Thymus (tissue), 11 donors: Measurements from ENCODE around the gene IGSF8. TPM values are rescaled to one million over a fixed set of nuclear protein-coding genes. Genes with fewer than 3 reads are reported as not detected.
"Not testable (repeated sequence)": the region's sequence is repeated elsewhere in the genome, so short reads cannot be mapped to it uniquely, and the experiment has no call there.

Source experiments
- DNase-seq, 9 donors: peaks; one replicate each; pipeline ENCODE4 v3.0.0-alpha.2; 2013; ENCODE audit warnings: low spot score in 9 of 9, low read depth in 6 of 9, missing footprints in 1 of 9
- H3K27ac ChIP-seq, 2 donors: one replicate each; pipeline ENCODE4 v1.5.1; 2013; ENCODE audit warnings: control low read depth in 1 of 2, low read depth in 1 of 2, low read length in 1 of 2, mild to moderate bottlenecking in 1 of 2, moderate library complexity in 1 of 2
- H3K27me3 ChIP-seq, 2 donors: one replicate each; pipeline ENCODE4 v1.5.1; 2013; ENCODE audit warnings: low read length in 1 of 2; ENCODE audit not compliant: control insufficient read depth in 2 of 2, insufficient read depth in 1 of 2
- H3K36me3 ChIP-seq, 2 donors: one replicate each; pipeline ENCODE4 v1.5.1; 2013; ENCODE audit warnings: low read length in 1 of 2, mild to moderate bottlenecking in 1 of 2, moderate library complexity in 1 of 2; ENCODE audit not compliant: control insufficient read depth in 2 of 2, insufficient read depth in 2 of 2
- H3K4me1 ChIP-seq, 2 donors: one replicate each; pipeline ENCODE4 v1.5.1; 2013; ENCODE audit warnings: low read length in 2 of 2; ENCODE audit not compliant: control insufficient read depth in 2 of 2, insufficient read depth in 2 of 2
- H3K4me3 ChIP-seq, 2 donors: one replicate each; pipeline ENCODE4 v1.5.1; 2013; ENCODE audit warnings: low read length in 2 of 2, control low read depth in 1 of 2, mild to moderate bottlenecking in 1 of 2
- H3K9me3 ChIP-seq, 2 donors: one replicate each; pipeline ENCODE4 v1.5.1; 2013; ENCODE audit warnings: low read length in 1 of 2, mild to moderate bottlenecking in 1 of 2; ENCODE audit not compliant: control insufficient read depth in 2 of 2, insufficient read depth in 1 of 2
- WGBS: extraction: QIAGEN DNeasy Blood & Tissue Kit; methylation state at CpG from one replicate; pipeline ENCODE4 v1.1.7; 2013; 5-methylcytosine and 5-hydroxymethylcytosine counted together
- polyA plus RNA-seq: library from polyadenylated mRNA; stranded (reverse); fragments of 200-250 nt; gene quantifications from one replicate; pipeline ENCODE4 v1.2.3, GENCODE V29; 2013
- total RNA-seq: library from RNA; stranded (reverse); fragments of 120-200 nt; gene quantifications from one replicate; pipeline ENCODE4 v1.2.4, GENCODE V29; 2013
- donor health status: healthy.

IGSF8 gene
- total and polyA plus RNA-seq, 2 donors = 15.6 to 22.3 TPM

DNA sequence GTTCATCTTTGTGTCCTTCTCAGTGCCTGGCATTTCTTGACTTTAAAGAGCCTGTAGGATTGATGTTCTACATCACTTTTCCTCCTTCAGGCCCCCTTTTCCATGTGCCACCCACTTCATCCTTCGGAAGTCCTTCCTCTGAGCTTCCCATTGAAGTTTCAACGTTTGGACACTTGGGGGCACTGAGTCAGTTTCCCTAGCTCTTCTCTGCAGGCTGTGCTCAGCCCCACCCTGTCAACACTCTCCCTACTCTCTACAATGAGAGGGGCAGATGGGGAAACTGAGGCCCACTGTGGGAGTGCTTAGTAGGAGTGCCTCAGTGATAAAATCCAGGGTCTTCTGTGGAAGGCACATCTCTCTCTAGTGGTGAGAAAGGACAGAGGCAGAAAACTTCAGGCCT lies 40.3 kb downstream of the IGSF8 start:
- no peak for DNase-seq
- Histone ChIP-seq H3K4me3 (no peak overlapping the region), H3K9me3 (no peaks in the 10 kb centered on the region), H3K4me1 (peaks cover 0 to 2% of the 10 kb centered on the region in 2 donors), H3K27me3 (peaks cover 0 to 59% of the 10 kb centered on the region in 2 donors), H3K27ac (no peak overlapping the region), H3K36me3 (no peaks in the 10 kb centered on the region)
- 61% methylated on average over 2 of the region's 2 CpGs for WGBS

- WGBS = 86% methylated on average over 1 of the region's 1 CpG
- H3K27me3 ChIP-seq = peaks cover under 1 to 58% of the 10 kb centered on the region in 2 donors
Observed at GRCh38 chr1:160056648-160057169, 41.7 kb downstream of the IGSF8 start.

GRCh38 chr1:160053548-160054365 lies 44.7 kb downstream of the IGSF8 start:
- 75% methylated on average over 7 of the region's 7 CpGs for WGBS
- H3K27me3 ChIP-seq = peaks cover 3 to 52% of the 10 kb centered on the region in 2 donors
- no peaks in the 10 kb centered on the region for H3K9me3 ChIP-seq
- no peak overlapping the region for H3K4me3 ChIP-seq
- H3K36me3 ChIP-seq = no peaks in the 10 kb centered on the region
- DNase-seq = no peak
- peaks cover under 1 to 2% of the 10 kb centered on the region in 2 donors for H3K4me1 ChIP-seq
- no peak overlapping the region for H3K27ac ChIP-seq

More at GRCh38 chr1:160056648-160057169, 41.7 kb downstream of the IGSF8 start:
- H3K4me1 ChIP-seq = peaks cover 0 to 2% of the 10 kb centered on the region in 2 donors
- H3K36me3 ChIP-seq = no peaks in the 10 kb centered on the region
- no peak overlapping the region for H3K4me3 ChIP-seq
- DNase-seq = no peak
- no peaks in the 10 kb centered on the region for H3K9me3 ChIP-seq
- H3K27ac ChIP-seq = no peak overlapping the region

GRCh38 chr1:160052936-160053335 lies 45.5 kb downstream of the IGSF8 start:
- no peak overlapping the region for H3K4me3 ChIP-seq
- peaks cover 3 to 52% of the 10 kb centered on the region in 2 donors for H3K27me3 ChIP-seq
- H3K36me3 ChIP-seq = no peaks in the 10 kb centered on the region
- H3K9me3 ChIP-seq = no peaks in the 10 kb centered on the region
- WGBS = 70% methylated on average over 6 of the region's 6 CpGs
- H3K4me1 ChIP-seq = peaks cover 7 to 10% of the 10 kb centered on the region in 2 donors
- DNase-seq = no peak
- no peak overlapping the region for H3K27ac ChIP-seq

GRCh38 chr1:160050619-160051018 lies 47.8 kb downstream of the IGSF8 start:
- Histone ChIP-seq H3K4me3 (no peak overlapping the region), H3K9me3 (no peaks in the 10 kb centered on the region), H3K4me1 (peaks cover 18 to 28% of the 10 kb centered on the region in 2 donors), H3K27me3 (peaks cover 3 to 39% of the 10 kb centered on the region in 2 donors), H3K36me3 (no peaks in the 10 kb centered on the region), H3K27ac (no peak overlapping the region)
- WGBS = 97% methylated on average over 1 of the region's 1 CpG
- no peak for DNase-seq

GRCh38 chr1:160050182-160050581 lies 48.2 kb downstream of the IGSF8 start:
- not testable (repeated sequence) for DNase-seq, H3K4me3 ChIP-seq, H3K36me3 ChIP-seq, H3K27ac ChIP-seq, H3K9me3 ChIP-seq
- Histone ChIP-seq H3K4me1 (peaks cover 18 to 28% of the 10 kb centered on the region in 2 donors), H3K27me3 (peaks cover 3 to 39% of the 10 kb centered on the region in 2 donors)
- 97% methylated on average over 2 of the region's 2 CpGs for WGBS

DNA sequence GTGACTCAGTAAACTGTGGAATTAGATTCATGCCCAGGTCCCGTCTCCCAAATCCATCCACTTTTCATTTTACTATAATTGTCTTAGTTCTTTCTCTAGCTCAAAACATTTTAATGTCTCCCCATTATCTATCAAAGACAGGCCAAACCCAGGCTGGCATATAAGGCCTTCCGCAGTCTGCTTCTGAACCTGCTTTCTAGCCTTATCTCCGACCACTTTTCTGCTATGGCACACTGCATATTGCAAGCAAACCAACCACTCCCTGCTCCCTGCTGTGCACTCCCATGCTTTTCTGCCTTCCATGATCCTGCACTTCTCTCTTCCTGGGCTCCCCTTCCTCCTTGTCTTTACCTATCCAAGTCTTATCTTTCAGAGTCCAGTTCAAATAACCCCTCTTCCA lies 49.3 kb downstream of the IGSF8 start:
- 94% methylated on average over 3 of the region's 3 CpGs for WGBS
- Histone ChIP-seq H3K4me3 (no peak overlapping the region), H3K9me3 (no peaks in the 10 kb centered on the region), H3K36me3 (no peaks in the 10 kb centered on the region), H3K27ac (no peak overlapping the region), H3K4me1 (peaks cover 18 to 28% of the 10 kb centered on the region in 2 donors), H3K27me3 (peaks cover 3 to 32% of the 10 kb centered on the region in 2 donors)
- DNase-seq = no peak

- Histone ChIP-seq H3K4me1 (peaks cover 18 to 26% of the 10 kb centered on the region in 2 donors), H3K27ac (no peak overlapping the region), H3K36me3 (no peaks in the 10 kb centered on the region), H3K9me3 (no peaks in the 10 kb centered on the region), H3K27me3 (peaks cover 3 to 24% of the 10 kb centered on the region in 2 donors), H3K4me3 (no peak overlapping the region)
- DNase-seq = peak in 2 of 9 donors; percentile 27 to 48
Observed at GRCh38 chr1:160048335-160048734, 50.1 kb downstream of the IGSF8 start.
